ENCODE data around the gene ENTPD2.
A peak's percentile ranks its signal among the peaks of the same experiment; 100 is the strongest.

ENTPD2 gene

DNA sequence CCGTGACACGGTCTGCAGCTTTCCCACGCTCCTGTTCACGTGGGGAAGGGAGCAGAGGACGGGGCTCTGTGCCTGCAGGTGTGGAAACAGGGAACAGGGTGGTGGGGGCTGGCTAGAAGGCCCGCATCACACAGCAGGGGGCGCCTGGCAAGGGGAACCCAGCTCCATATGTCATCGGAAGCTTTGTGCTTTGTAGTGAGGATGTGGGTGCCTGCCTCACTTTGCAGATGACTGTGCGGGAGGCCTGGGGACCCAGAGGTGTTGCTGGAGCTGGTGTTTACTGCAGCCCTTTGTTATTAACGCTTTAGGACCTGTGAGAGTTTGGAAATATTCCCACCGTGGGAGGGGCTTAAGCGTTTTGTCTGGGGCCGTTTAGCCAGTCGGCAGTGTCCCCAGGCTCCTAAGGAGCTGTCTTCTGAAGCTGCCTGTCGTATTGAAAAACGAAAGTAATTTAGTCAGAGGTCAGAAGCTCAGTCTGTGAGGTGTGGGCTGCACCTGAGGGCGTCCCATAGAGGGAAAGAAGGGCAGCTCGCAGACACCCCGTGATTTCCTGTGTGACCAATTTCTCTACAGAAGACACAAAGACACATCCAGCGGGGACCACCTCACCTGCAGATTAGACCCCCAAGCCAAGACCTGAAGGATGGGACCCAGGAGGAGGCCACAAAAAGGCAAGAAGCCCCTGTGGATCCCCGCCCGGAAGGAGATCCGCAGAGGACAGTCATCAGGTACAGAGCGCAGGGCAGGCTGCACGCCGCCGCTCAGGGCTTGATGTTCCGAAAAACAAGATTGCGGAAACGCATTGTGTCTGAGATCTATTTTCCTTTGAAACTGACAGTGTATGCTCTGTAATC is 42.0 kb upstream of the ENTPD2 start:
- in situ Hi-C loops (cut with MboI; ENCODE audit: low sequenced_read_pairs, unreplicated experiment) = no loop called here
- DNase-seq (ENCODE audit: low spot score) = peak; percentile 88
- TF ChIP-seq, protein P1, sequence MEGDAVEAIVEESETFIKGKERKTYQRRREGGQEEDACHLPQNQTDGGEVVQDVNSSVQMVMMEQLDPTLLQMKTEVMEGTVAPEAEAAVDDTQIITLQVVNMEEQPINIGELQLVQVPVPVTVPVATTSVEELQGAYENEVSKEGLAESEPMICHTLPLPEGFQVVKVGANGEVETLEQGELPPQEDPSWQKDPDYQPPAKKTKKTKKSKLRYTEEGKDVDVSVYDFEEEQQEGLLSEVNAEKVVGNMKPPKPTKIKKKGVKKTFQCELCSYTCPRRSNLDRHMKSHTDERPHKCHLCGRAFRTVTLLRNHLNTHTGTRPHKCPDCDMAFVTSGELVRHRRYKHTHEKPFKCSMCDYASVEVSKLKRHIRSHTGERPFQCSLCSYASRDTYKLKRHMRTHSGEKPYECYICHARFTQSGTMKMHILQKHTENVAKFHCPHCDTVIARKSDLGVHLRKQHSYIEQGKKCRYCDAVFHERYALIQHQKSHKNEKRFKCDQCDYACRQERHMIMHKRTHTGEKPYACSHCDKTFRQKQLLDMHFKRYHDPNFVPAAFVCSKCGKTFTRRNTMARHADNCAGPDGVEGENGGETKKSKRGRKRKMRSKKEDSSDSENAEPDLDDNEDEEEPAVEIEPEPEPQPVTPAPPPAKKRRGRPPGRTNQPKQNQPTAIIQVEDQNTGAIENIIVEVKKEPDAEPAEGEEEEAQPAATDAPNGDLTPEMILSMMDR (IDR thresholded peaks at IDR 0.05; ENCODE audit: borderline replicate concordance, control extremely low read depth, extremely low read depth, insufficient read depth, missing control alignments) = peak; percentile 60

DNA sequence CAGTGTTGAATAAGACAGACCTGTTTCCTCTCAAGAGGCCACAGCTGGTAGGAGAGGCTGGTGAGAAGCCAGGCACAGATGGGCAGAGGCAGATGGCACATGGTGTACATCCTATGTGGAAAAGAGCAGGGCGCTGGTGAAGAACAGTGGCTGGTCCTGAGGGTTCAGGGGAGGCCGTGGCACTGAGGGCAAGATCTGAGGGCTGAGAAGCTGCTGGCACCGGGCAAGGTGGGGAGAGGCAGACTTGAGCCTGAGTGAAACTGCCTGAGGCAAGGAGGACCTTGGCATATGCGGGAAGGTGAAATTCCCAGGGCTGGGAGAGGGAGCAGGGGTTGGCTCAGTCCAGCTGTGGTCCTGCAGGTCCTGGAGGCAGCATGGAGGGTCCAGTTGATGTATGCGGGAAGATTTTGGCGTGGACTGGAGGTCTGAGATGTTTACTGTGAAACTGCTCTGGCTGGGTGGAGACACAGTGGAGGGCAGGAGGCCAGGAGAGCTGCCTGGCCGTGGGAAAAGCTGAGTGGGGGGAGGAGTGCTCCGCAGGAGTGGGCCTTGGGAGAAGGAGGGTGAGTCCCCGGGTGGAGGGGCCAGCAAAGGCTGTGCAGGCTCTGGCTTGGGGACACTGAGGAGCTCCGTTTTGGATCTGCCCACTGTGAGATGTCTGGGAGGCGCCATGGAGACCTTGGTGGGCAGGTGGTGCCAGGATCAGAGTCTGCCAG is 35.5 kb upstream of the ENTPD2 start:
- TF ChIP-seq, protein P1 (IDR thresholded peaks at IDR 0.05; ENCODE audit: borderline replicate concordance, control extremely low read depth, extremely low read depth, insufficient read depth, missing control alignments) = no peak
- no peak for DNase-seq (ENCODE audit: low spot score)
- in situ Hi-C loops (cut with MboI; ENCODE audit: low sequenced_read_pairs, unreplicated experiment) = no loop called here

DNA sequence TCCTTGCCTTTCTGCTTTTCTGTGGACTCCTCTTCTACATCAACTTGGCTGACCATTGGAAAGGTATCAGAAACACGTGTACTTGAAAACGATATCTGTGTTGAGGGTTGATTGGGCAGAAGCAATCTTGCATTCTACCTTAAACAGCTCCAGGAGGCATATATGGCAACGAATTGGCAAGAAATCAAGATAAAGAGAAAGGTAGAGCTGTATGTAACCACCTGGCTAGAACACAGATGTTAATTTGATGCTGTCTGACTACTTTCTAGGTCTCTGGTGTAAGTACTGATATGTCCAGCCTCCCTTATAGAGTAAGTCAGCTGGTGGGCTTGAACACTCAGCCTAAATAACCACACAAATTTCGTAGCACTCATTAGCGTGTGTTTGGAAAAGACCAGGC is 34.3 kb upstream of the ENTPD2 start:
- in situ Hi-C loops (cut with MboI; ENCODE audit: low sequenced_read_pairs, unreplicated experiment) = no loop called here
- TF ChIP-seq, protein P1 (IDR thresholded peaks at IDR 0.05; ENCODE audit: borderline replicate concordance, control extremely low read depth, extremely low read depth, insufficient read depth, missing control alignments) = no peak
- DNase-seq (ENCODE audit: low spot score) = no peak

DNA sequence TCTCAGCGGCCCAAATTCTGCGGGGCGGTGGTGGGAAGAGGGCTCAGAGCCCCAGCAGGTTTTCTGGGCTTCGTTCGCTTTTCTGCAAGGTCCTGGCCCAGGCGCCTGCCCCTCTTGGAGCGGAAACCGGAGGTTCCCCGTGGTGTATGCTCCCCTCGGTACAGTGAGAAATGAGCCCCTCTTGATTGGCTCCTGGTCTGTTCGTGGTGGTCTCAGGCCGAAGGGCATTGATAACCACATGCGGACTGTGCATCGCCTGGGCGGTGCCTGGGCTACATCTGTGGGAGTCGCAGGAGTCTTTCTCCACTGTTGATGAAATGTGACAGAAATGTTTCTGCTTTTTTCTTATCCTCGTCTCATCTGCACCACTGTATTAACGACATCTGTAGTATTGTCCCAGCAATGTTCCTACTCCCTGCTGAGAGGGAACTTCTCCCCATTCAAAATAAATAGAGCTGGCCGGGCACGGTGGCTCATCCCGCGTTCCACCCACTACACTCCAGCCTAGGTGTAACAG is 33.6 kb upstream of the ENTPD2 start:
- TF ChIP-seq, protein P1 (IDR thresholded peaks at IDR 0.05; ENCODE audit: borderline replicate concordance, control extremely low read depth, extremely low read depth, insufficient read depth, missing control alignments) = no peak
- in situ Hi-C loops (cut with MboI; ENCODE audit: low sequenced_read_pairs, unreplicated experiment) = no loop called here
- no peak for DNase-seq (ENCODE audit: low spot score)

DNA sequence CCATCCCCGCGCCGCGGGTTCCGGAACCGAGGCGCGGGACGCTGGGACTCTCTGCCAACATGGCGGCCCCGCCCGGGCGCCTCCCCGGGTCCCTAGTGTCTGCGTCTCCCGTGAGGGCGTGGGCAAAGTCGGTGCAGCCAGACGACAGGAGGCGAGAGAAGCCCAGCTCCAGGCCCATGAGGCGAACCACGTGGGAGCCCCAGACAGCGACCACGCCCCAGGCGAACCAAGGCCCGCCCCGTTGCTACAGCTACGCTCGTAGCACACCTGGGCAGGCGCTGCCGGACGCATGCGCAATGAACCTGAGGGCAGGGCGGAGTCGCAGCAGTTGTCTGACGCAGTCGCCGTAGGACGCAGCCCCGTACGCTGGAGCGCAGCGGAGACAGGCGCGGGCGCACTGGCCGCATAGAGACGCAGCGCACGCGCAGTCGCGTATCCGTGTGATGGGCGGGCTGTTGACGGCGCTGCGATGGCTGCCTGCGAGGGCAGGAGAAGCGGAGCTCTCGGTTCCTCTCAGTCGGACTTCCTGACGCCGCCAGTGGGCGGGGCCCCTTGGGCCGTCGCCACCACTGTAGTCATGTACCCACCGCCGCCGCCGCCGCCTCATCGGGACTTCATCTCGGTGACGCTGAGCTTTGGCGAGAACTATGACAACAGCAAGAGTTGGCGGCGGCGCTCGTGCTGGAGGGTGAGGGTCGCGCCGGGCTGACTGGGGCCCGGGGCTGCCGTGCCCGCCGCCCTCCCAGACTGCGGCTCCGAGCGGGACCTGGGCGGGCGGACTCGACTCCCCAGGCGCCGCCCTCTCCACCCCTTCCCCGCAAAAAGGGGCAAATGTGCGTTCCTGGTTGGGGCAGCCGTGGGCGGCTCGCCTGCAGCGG is 32.9 kb upstream of the ENTPD2 start, which contains the start of gene MAN1B1:
MAN1B1 (plus strand) TSS at position 455 of the 878 bp plus-strand sequence; CDS start at position 470, 15 bp downstream.
- TF ChIP-seq, protein P1 (IDR thresholded peaks at IDR 0.05; ENCODE audit: borderline replicate concordance, control extremely low read depth, extremely low read depth, insufficient read depth, missing control alignments) = no peak
- in situ Hi-C loops (cut with MboI; ENCODE audit: low sequenced_read_pairs, unreplicated experiment) = no loop called here
- peak; percentile 99 for DNase-seq (ENCODE audit: low spot score)

Data from GM13976 (cell line).